GM23338 (cell line): ENCODE measurements around the gene JPH4.

Experiments used
- CREB1 ChIP-seq: fragments of 250-450 bp; sonication (Bioruptor Pico); IDR thresholded peaks from 2 replicates; pipeline ENCODE4 v1.5.0; 2020; ENCODE audit warnings: low read depth, mild to moderate bottlenecking, moderate library complexity
- CTCF ChIP-seq, 2 experiments: fragments of 200-600 bp in 1 of 2; sonication (generic) in 1 of 2; conservative IDR thresholded peaks; 2 replicates each; pipeline versions ENCODE4 v1.5.1 to v1.6.1; 2016 to 2017; ENCODE audit warnings: antibody characterized with exemption in 2 of 2, low read depth in 2 of 2, mild to moderate bottlenecking in 2 of 2, moderate library complexity in 1 of 2
- EZH2 ChIP-seq: fragments of 200-600 bp; sonication (generic); IDR thresholded peaks from one replicate; pipeline ENCODE4 v1.8.0; 2017; ENCODE audit warnings: antibody characterized with exemption, mild to moderate bottlenecking, low read depth; ENCODE audit not compliant: unreplicated experiment
- EZH2phosphoT487 ChIP-seq: fragments of 200-600 bp; sonication (generic); IDR thresholded peaks from one replicate; pipeline ENCODE4 v1.8.1; 2018; ENCODE audit warnings: antibody characterized with exemption; ENCODE audit not compliant: unreplicated experiment
- POLR2AphosphoS5 ChIP-seq: IDR thresholded peaks from 2 replicates; pipeline ENCODE4 v1.6.1; 2016; ENCODE audit warnings: antibody characterized with exemption, low read depth
- REST ChIP-seq: IDR thresholded peaks from one replicate; pipeline ENCODE4 v1.6.1; 2018; ENCODE audit warnings: antibody characterized with exemption; ENCODE audit not compliant: unreplicated experiment
- STAT1 ChIP-seq: IDR thresholded peaks from one replicate; pipeline ENCODE4 v1.6.1; 2016; ENCODE audit warnings: antibody characterized with exemption; ENCODE audit not compliant: unreplicated experiment

DNA sequence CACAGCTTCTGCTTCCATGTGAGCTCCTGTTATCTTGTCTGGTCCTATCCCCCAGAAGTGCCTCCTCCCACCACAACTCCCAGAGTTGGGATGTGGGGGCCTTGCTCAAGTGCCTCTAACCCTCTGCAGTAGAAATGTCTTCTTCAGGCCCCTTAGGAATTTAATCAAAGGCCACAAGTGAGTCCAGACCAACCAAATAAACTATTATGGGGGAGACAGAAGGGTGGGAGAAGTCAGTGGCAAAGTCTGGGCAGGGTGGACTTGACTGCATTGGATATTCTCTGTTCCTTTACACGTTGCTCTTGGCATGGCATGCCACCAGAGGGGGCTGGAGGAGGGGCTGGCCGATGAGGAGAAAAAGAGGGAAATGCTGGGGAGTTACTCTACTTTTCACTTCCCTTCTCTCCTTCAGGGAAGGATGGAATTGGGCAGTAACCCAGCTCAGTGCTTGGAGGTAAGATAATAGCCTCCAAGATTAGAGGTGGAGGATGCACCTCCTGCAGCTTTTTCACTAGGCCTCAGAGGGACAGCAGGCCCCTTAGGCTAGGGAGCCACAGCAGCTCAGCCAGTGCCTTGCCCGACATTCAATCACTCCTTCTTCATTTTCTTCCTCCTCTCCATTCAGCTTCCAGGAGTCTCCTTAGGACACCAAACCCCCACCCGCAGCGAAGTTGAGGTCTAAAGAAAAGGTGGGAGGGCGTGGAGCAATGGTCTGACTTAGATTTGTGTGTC is 9.8 kb downstream of the JPH4 start:
- TF ChIP-seq EZH2 (no peak), REST (no peak), CREB1 (CRISPR knock-in tag) (no peak), CTCF (conservative IDR thresholded peaks at IDR 0.05; ENCODE audit: low read depth in 2 of 2) (peak; percentile 64 to 69), EZH2phosphoT487 (no peak), POLR2AphosphoS5 (no peak), STAT1 (no peak)
